Small intestine (tissue), 7 donors: ENCODE results near the gene ANKS1B. TPM values are rescaled to one million over a fixed set of nuclear protein-coding genes. Genes with fewer than 3 reads are reported as not detected.

Experiments
- DNase-seq, 2 donors: peaks; one replicate each; pipeline versions ENCODE4 v3.0.0 to v3.0.0-alpha.2; 2013
- FAIRE-seq: peaks from 2 replicates; lab custom pipeline; 2012; peaks lifted over from hg19 to GRCh38; lab: Jason Lieb, UNC
- H3K27ac ChIP-seq, 3 donors: one replicate each; pipeline ENCODE4 v1.5.1; 2013; ENCODE audit warnings: low read length in 2 of 3, mild to moderate bottlenecking in 2 of 3, control low read depth in 1 of 3, inconsistent platforms in 1 of 3, low read depth in 1 of 3, moderate library complexity in 1 of 3
- H3K27me3 ChIP-seq, 3 donors: one replicate each; pipeline ENCODE4 v1.6.1; 2013; ENCODE audit warnings: low read length in 3 of 3, inconsistent platforms in 1 of 3; ENCODE audit not compliant: control insufficient read depth in 3 of 3, insufficient read depth in 3 of 3
- H3K36me3 ChIP-seq, 3 donors: one replicate each; pipeline ENCODE4 v1.6.1; 2013; ENCODE audit warnings: low read length in 3 of 3, inconsistent platforms in 1 of 3, low read depth in 1 of 3, mild to moderate bottlenecking in 1 of 3, moderate library complexity in 1 of 3; ENCODE audit not compliant: control insufficient read depth in 3 of 3, insufficient read depth in 2 of 3
- H3K4me1 ChIP-seq, 3 donors: one replicate each; pipeline ENCODE4 v1.6.1; 2013; ENCODE audit warnings: low read length in 2 of 3, inconsistent platforms in 1 of 3, low read depth in 1 of 3, mild to moderate bottlenecking in 1 of 3, moderate library complexity in 1 of 3; ENCODE audit not compliant: control insufficient read depth in 3 of 3, insufficient read depth in 2 of 3
- H3K4me3 ChIP-seq, 3 donors: one replicate each; pipeline ENCODE4 v1.5.1; 2013; ENCODE audit warnings: low read length in 3 of 3, control low read depth in 1 of 3, inconsistent platforms in 1 of 3, low read depth in 1 of 3, mild to moderate bottlenecking in 1 of 3, moderate library complexity in 1 of 3
- H3K9me3 ChIP-seq, 2 donors: one replicate each; pipeline ENCODE4 v1.6.1; 2013; ENCODE audit warnings: low read depth in 1 of 2, low read length in 1 of 2; ENCODE audit not compliant: control insufficient read depth in 2 of 2, insufficient read depth in 1 of 2
- WGBS, 3 donors: extraction: QIAGEN DNeasy Blood & Tissue Kit; methylation state at CpG; one replicate each; pipeline ENCODE4 v1.1.7; 2013; 5-methylcytosine and 5-hydroxymethylcytosine counted together
- polyA plus RNA-seq, 4 donors: library from polyadenylated mRNA; stranded (reverse) in 3 of 4; unstranded in 1 of 4; fragments of 200-250 nt in 3 of 4; fragments of 120-200 nt in 1 of 4; gene quantifications; one replicate each; pipeline versions ENCODE4 v1.2.1 to v1.2.3, GENCODE V29; 2013
- donor health status: healthy with polysubstance abuse.
- donor health status: control.
- donor health status: control.
- donor health status: Bipolar disorder and iron deficiency.
- donor health status: healthy.

Gene ANKS1B
- polyA plus RNA-seq, 4 donors = 0.44 to 0.72 TPM; not detected in 2

DNA sequence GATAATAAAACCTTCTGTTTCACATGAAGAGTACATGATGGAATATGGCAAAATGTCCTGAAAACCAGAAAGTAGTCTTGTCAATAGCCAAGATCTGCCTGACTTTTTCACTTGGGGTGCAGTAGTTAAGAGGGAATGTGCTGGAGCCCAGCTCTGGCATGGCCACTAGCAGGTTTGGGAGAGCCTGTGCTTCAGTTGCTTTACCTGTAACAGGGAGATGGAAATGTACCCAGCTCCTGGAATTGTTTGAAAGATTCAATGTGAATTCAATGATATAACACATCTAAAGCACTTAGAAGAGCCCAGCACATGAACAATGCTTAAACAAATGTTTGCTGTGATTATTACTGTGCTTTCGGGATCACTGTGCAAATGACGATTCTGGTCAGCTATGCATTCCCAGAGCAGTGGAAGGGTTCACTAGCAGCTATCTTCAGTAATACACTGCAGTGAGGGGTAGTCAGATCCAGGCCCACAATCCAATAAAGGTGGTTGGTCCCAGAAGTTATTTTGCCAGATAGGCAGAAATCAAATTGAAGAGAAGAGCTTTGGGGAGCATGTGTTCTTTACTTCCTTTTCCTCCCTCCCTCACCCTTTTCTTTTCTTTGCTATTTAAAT lies 1114.7 kb downstream of the ANKS1B start:
- Histone ChIP-seq H3K36me3 (no peaks in the 10 kb centered on the region), H3K4me3 (no peak overlapping the region), H3K9me3 (no peaks in the 10 kb centered on the region), H3K27ac (no peak overlapping the region), H3K27me3 (peaks cover 0 to 3% (median 0%) of the 10 kb centered on the region in 3 donors), H3K4me1 (no peaks in the 10 kb centered on the region)
- 49 to 69% (median 53%) methylated on average over 2 of the region's 2 CpGs for WGBS, 3 donors
- FAIRE-seq (no peak), DNase-seq (no peak)

DNA sequence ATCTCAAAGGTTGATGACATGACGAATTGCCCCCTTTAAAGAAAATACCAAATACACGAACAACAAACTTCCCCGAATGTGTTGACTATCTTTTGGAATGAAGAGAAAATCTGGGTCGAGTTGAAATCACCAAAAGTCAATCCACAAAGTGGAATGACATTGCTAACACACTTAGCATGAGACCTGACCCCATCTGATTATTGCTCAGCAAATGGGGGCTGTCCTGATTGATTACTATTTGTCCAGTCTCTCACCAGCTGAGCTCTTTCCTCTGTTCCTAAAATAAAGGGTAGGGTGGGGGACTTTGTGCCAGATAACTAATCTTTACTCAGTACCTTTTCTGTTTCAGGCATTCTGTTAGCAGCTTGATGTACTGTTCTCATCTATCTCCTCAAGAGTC lies 1116.2 kb downstream of the ANKS1B start:
- DNase-seq (no peak), FAIRE-seq (no peak)
- no peak overlapping the region for H3K27ac ChIP-seq
- H3K4me3 ChIP-seq = no peak overlapping the region
- no peaks in the 10 kb centered on the region for H3K4me1 ChIP-seq
- H3K27me3 ChIP-seq = peaks cover 0 to 3% (median 0%) of the 10 kb centered on the region in 3 donors
- 26 to 50% (median 41%) methylated on average over 4 of the region's 4 CpGs for WGBS, 3 donors
- no peaks in the 10 kb centered on the region for H3K36me3 ChIP-seq
- no peaks in the 10 kb centered on the region for H3K9me3 ChIP-seq

DNA sequence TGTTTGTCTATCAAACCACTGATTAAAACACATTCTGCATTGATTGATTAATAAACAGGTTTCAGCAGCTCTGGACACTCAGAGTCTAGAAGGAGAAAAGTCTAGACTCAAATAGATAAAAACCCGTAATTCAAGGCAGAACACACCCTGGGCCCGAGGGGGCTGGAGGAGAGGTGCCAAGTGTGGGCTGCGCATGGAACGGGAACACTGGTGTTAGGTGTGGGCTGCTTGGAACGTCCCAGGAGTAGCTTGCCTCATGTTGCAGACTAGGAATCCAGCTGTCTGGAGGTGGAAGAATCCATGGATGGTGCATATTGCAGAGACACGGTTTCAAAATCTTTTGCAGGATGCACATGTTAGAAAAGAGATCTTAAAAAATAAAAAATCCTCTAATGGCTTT lies 1116.7 kb downstream of the ANKS1B start:
- Histone ChIP-seq H3K4me1 (no peaks in the 10 kb centered on the region), H3K9me3 (no peaks in the 10 kb centered on the region), H3K4me3 (no peak overlapping the region), H3K27me3 (peaks cover 0 to 3% (median 0%) of the 10 kb centered on the region in 3 donors), H3K27ac (no peak overlapping the region), H3K36me3 (no peaks in the 10 kb centered on the region)
- DNase-seq (no peak), FAIRE-seq (no peak)
- WGBS, 3 donors = 52 to 69% (median 55%) methylated on average over 6 of the region's 6 CpGs

DNA sequence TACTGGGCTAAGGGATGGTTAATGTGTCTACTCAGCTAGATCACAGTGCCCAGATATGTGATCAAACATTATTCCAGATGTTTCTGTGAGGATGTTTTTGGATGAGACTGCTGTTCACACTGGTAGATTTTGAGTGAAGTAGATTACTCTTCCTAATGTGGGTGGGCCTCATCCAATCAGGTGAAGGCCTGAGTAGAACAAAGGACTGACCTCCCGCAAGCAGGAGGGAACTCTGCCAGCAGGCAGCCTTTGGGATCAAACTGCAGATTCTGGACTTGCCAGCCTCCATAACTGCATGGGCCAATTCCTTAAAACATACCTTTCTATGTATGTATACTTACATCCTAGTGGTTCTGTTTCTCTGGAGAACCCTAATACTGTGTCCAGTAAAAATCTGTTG lies 1120.4 kb downstream of the ANKS1B start:
- no peak overlapping the region for H3K27ac ChIP-seq
- peaks cover 0 to 3% (median 0%) of the 10 kb centered on the region in 3 donors for H3K27me3 ChIP-seq
- no peaks in the 10 kb centered on the region for H3K4me1 ChIP-seq
- no peak overlapping the region for H3K4me3 ChIP-seq
- WGBS, 3 donors = 16 to 98% (median 88%) methylated on average over 1 of the region's 1 CpG
- FAIRE-seq = no peak
- no peaks in the 10 kb centered on the region for H3K36me3 ChIP-seq
- DNase-seq = no peak
- no peaks in the 10 kb centered on the region for H3K9me3 ChIP-seq

DNA sequence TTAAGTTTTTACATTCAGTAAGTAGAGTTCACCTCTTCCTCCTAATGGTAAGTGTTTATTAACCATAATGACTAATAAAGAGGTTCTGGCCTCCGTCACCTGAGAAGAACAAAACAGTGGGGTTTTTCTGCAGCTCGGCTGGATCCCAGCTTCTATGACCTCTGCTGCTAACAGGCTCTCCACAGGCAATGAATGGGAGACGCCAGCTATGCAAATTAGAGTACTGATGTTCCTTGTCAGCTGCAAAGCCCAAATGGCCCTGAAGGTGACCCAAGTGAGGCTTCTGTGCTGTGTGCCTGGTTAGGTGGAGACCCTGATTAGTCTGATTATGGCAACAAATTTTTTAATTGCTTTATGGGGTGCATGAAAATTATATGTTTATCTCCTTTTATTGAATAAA lies 1121.6 kb downstream of the ANKS1B start:
- WGBS, 3 donors = 35 to 48% (median 43%) methylated on average over 3 of the region's 3 CpGs
- H3K36me3 ChIP-seq = no peaks in the 10 kb centered on the region
- no peak overlapping the region for H3K27ac ChIP-seq
- no peaks in the 10 kb centered on the region for H3K27me3 ChIP-seq
- no peaks in the 10 kb centered on the region for H3K4me1 ChIP-seq
- DNase-seq (no peak), FAIRE-seq (no peak)
- H3K9me3 ChIP-seq = no peaks in the 10 kb centered on the region
- H3K4me3 ChIP-seq = no peak overlapping the region

DNA sequence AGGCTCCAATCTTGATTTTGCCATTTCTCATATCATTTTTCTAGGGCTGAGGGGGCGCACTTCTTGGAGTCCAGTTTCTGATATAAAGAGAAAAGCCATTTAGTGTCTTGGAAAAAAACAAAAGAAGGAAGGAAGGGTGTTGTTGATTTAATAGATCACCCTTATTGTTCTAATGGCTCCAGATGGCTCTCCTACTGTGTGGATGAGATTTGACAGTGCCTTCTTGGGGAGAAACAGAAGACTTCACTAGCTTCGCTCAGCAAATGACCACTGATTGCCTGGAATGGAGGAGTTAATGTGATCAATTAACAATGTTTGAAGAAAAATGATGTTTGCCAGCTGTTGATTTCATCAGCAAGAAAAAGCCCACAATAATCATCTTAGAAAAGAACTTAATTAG lies 1123.5 kb downstream of the ANKS1B start:
- Histone ChIP-seq H3K9me3 (no peaks in the 10 kb centered on the region), H3K27ac (no peak overlapping the region), H3K27me3 (no peaks in the 10 kb centered on the region), H3K4me3 (no peak overlapping the region), H3K36me3 (no peaks in the 10 kb centered on the region), H3K4me1 (no peaks in the 10 kb centered on the region)
- DNase-seq (no peak), FAIRE-seq (no peak)
- 58 to 65% (median 61%) methylated on average over 2 of the region's 2 CpGs for WGBS, 3 donors

DNA sequence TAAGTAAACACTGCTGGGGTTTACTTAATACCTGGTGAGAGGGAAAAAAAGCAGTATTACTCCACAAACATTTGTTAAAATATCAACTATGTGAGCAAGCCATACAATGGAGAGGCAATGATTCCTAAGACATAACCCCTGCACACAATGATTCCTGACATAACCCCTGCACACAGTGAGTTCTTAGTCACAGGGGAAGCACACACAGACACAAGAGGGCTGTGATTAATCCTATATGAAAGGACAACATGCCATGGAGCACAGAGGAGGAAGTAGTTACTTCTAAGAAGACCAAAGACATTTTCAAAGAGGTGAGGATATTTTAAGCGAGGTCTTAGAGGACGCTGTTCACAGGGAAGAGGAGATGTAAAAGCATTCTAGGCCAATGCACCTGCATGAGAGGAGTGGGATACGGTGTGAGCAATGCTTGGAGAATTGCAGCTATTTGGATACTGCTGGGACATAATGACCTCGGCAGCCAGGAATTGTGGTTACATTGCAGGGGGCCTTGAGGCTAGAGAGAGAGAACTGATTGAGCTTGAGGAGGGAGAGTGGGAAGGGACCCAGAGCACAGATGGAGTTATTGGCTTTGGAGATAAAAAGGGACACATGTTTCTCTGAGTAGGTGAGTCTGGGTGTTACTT lies 1127.7 kb downstream of the ANKS1B start:
- H3K4me1 ChIP-seq = no peaks in the 10 kb centered on the region
- no peak overlapping the region for H3K27ac ChIP-seq
- no peak overlapping the region for H3K4me3 ChIP-seq
- 27 to 44% (median 39%) methylated on average over 4 of the region's 4 CpGs for WGBS, 3 donors
- no peaks in the 10 kb centered on the region for H3K27me3 ChIP-seq
- no peaks in the 10 kb centered on the region for H3K9me3 ChIP-seq
- no peak for FAIRE-seq
- no peaks in the 10 kb centered on the region for H3K36me3 ChIP-seq
- no peak for DNase-seq

DNA sequence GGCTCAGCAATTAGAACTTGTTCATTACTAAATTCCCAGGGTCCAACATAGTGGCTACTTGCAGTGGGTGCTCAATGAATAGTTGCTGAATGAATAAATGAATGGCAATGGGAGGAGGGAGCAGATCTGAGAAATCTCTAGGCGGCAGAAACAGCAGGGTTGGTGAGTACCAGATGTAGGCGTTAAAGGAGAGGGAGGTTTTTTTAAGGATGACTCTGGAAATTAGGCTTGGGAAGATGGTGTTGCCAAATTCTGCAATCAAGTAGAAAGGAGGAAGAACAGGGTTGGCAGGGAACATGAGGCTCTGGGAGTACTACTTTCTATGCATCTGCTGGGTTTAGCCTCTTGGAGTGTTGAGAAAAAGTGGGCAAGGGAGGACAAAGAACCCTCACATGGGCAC lies 1132.6 kb downstream of the ANKS1B start:
- no peaks in the 10 kb centered on the region for H3K4me1 ChIP-seq
- H3K4me3 ChIP-seq = no peak overlapping the region
- H3K9me3 ChIP-seq = no peaks in the 10 kb centered on the region
- no peaks in the 10 kb centered on the region for H3K36me3 ChIP-seq
- WGBS, 3 donors = 87 to 90% (median 89%) methylated on average over 2 of the region's 2 CpGs
- FAIRE-seq (no peak), DNase-seq (no peak)
- H3K27me3 ChIP-seq = no peaks in the 10 kb centered on the region
- H3K27ac ChIP-seq = no peak overlapping the region
